ENCODE data around the gene TOP2A. TPM values are rescaled to one million over a fixed set of nuclear protein-coding genes. Genes with fewer than 3 reads are reported as not detected.

Gene TOP2A
- total RNA-seq, 1 experiment from 2014 or later: 230 TPM

GRCh38 chr17:40412880-40413279, 4.8 kb downstream of the TOP2A start:
- H3K4ac ChIP-seq (ENCODE audit: low read depth, low read length): no peak overlapping the region
- H3K18ac ChIP-seq (ENCODE audit: insufficient read length, low read depth, low read length): no peak overlapping the region
- DNase-seq: no peak
- no peak overlapping the region for H3K23ac ChIP-seq (ENCODE audit: insufficient read length, low read depth, low read length)
- H3K9me3 Mint-ChIP-seq: peaks cover 0 to 2% of the 10 kb centered on the region in 2 experiments; a peak in 1 of 5 replicates
- H3K4me1 ChIP-seq (ENCODE audit: insufficient read depth, low read length): no peaks in the 10 kb centered on the region; the same call in 1 of the 2 replicates
- H2BK120ac ChIP-seq (ENCODE audit: low read depth, low read length, poor library complexity, severe bottlenecking): no peak overlapping the region
- H3K4me3 Mint-ChIP-seq: no peak overlapping the region
- no peaks in the 10 kb centered on the region for H3K79me1 ChIP-seq (ENCODE audit: insufficient read depth, low read depth, low read length, poor library complexity, severe bottlenecking)
- H3K56ac ChIP-seq (ENCODE audit: insufficient read length, low read depth, low read length): no peak overlapping the region
- peaks cover 4% of the 10 kb centered on the region for H3K23me2 ChIP-seq (ENCODE audit: insufficient read length, low read depth, low read length, poor library complexity, severe bottlenecking)
- H3K4me2 ChIP-seq (ENCODE audit: insufficient read depth, insufficient read length, low read length): no peak overlapping the region
- H4K20me1 ChIP-seq (ENCODE audit: control insufficient read depth, insufficient read depth, insufficient read length): no peaks in the 10 kb centered on the region
- H3K9ac ChIP-seq (ENCODE audit: extremely low read depth, insufficient read length, low read length): no peak overlapping the region
- H2BK12ac ChIP-seq (ENCODE audit: insufficient read length, low read depth, low read length): no peak overlapping the region
- no peak overlapping the region for H2BK20ac ChIP-seq (ENCODE audit: low read depth, low read length, poor library complexity, severe bottlenecking)
- no peaks in the 10 kb centered on the region for H3K27me3 Mint-ChIP-seq (ENCODE audit: low read depth)
- no peak overlapping the region for H2AK5ac ChIP-seq (ENCODE audit: insufficient read length, low read length)
- no peaks in the 10 kb centered on the region for H3K27me3 ChIP-seq (ENCODE audit: insufficient read depth, low read length)
- H4K5ac ChIP-seq (ENCODE audit: insufficient read length, low read depth, low read length): no peak overlapping the region
- peaks cover 57 to 75% (median 67%) of the 10 kb centered on the region in 3 experiments for H3K36me3 Mint-ChIP-seq (ENCODE audit: insufficient read depth in 1 of 3, low read depth in 3 of 3)
- H3K79me2 ChIP-seq (ENCODE audit: insufficient read depth, low read length): peaks cover 5% of the 10 kb centered on the region; the same call in 1 of the 2 replicates
- no peak overlapping the region for H2BK5ac ChIP-seq (ENCODE audit: insufficient read length, low read length)
- peak overlapping the region in 1 of 3 experiments; percentile 95; a peak in 3 of 7 replicates for H3K27ac Mint-ChIP-seq
- TF ChIP-seq CTCF (conservative IDR thresholded peaks at IDR 0.05): no peak
- H3K14ac ChIP-seq (ENCODE audit: insufficient read depth, low read length): no peak overlapping the region
- H2BK15ac ChIP-seq (ENCODE audit: low read depth, low read length): no peak overlapping the region
- no peak overlapping the region for H4K91ac ChIP-seq (ENCODE audit: insufficient read length, low read depth, low read length)
- H3T11ph ChIP-seq (ENCODE audit: low read length): no peak overlapping the region
- no peak overlapping the region for H3K27ac ChIP-seq (ENCODE audit: insufficient read length, low read depth, low read length)
- H3K9me3 ChIP-seq (ENCODE audit: control insufficient read depth, low read depth, low read length): no peaks in the 10 kb centered on the region
- peaks cover 41 to 54% of the 10 kb centered on the region in 2 experiments for H3K4me1 Mint-ChIP-seq
- no peak overlapping the region for H2AFZ ChIP-seq (ENCODE audit: low read length)
- no peak overlapping the region for H4K8ac ChIP-seq (replicated peaks; ENCODE audit: insufficient read length, low read depth, low read length)
